K562 (cell line): ENCODE results near the gene EBNA1BP2. TPM values are rescaled to one million over a fixed set of nuclear protein-coding genes. Genes with fewer than 3 reads are reported as not detected.
"Not testable (repeated sequence)": the region's sequence is repeated elsewhere in the genome, so short reads cannot be mapped to it uniquely, and the experiment has no call there.

Source experiments
- ATAC-seq: fragments of 200-7000 bp; cut with Tn5 transposase; 3 replicates; pipeline ENCODE4 v1.9.1; 2020; ENCODE audit warnings: moderate library complexity
- BruUV-seq: library from RNA; stranded (reverse); fragments of 400-500 nt; replicated peaks from 2 replicates; lab custom pipeline; 2021; lab: Mats Ljungman, UMichigan
- CTCF ChIA-PET: fragments of 300-600 bp; formaldehyde crosslinking; extraction: SDS; loops from one replicate; lab custom pipeline; 2021; ENCODE audit warnings: low intra/inter-chr PET ratio; lab: Yijun Ruan, JAX
- POLR2A ChIA-PET: fragments of 300-600, 350-650 bp; sonication (Branson Sonifier 250); formaldehyde crosslinking; extraction: SDS; loops from one replicate; lab custom pipeline; 2021; ENCODE audit warnings: antibody characterized with exemption, inconsistent platforms; lab: Yijun Ruan, JAX
- DNase-seq, 4 experiments: peaks; one replicate each; pipeline versions ENCODE4 v3.0.0 to v3.0.0-alpha.2; 2011 to 2018; ENCODE audit warnings: low spot score in 3 of 4, mixed read lengths in 3 of 4; ENCODE audit errors: extremely low read depth in 1 of 4
- FAIRE-seq: peaks from 2 replicates; lab custom pipeline; 2011; peaks lifted over from hg19 to GRCh38; lab: Jason Lieb, UNC
- H2AFZ ChIP-seq: 2 replicates; pipeline ENCODE4 v1.6.0; 2011; ENCODE audit warnings: low read depth, low read length, control low read depth, inconsistent platforms
- H3K27ac ChIP-seq: fragments of 200-600 bp; 3 replicates; pipeline ENCODE4 v1.8.0; 2011; ENCODE audit warnings: low read depth, mild to moderate bottlenecking, control low read depth, inconsistent platforms, low read length, moderate library complexity, mixed read lengths; ENCODE audit errors: extremely low read depth
- H3K27me3 ChIP-seq, 2 experiments: fragments of 300-600 bp in 1 of 2; 2 replicates in 1 of 2; 3 replicates in 1 of 2; pipeline versions ENCODE4 v1.6.0 to v1.8.0; 2011; ENCODE audit warnings: inconsistent platforms in 2 of 2, low read length in 2 of 2, mild to moderate bottlenecking in 1 of 2, mixed read lengths in 1 of 2, moderate library complexity in 1 of 2; ENCODE audit not compliant: control insufficient read depth in 2 of 2, insufficient read depth in 2 of 2
- H3K36me3 ChIP-seq: fragments of 300-600 bp; 3 replicates; pipeline ENCODE4 v1.8.0; 2011; ENCODE audit warnings: mild to moderate bottlenecking, low read length, inconsistent platforms; ENCODE audit not compliant: control insufficient read depth, insufficient read depth
- H3K4me1 ChIP-seq, 2 experiments: fragments of 200-600 bp in 1 of 2; replicated peaks in 1 of 2; 2 replicates in 1 of 2; 3 replicates in 1 of 2; pipeline versions ENCODE4 v1.5.1 to v1.8.0; 2011; ENCODE audit warnings: inconsistent platforms in 2 of 2, low read length in 2 of 2, mild to moderate bottlenecking in 1 of 2, mixed read lengths in 1 of 2, moderate library complexity in 1 of 2; ENCODE audit not compliant: control insufficient read depth in 2 of 2, insufficient read depth in 2 of 2
- H3K4me2 ChIP-seq: 2 replicates; pipeline ENCODE4 v1.6.1; 2011; ENCODE audit warnings: low read length, control low read depth, inconsistent platforms, mixed read lengths; ENCODE audit not compliant: insufficient read depth
- H3K4me3 ChIP-seq: fragments of 200-600 bp; sonication (generic), shearing (Covaris generic); 2 replicates; pipeline ENCODE4 v1.5.1; 2016; ENCODE audit warnings: control low read depth, inconsistent platforms
- H3K79me2 ChIP-seq: fragments of 200-600 bp; 3 replicates; pipeline ENCODE4 v1.8.0; 2011; ENCODE audit warnings: low read length, inconsistent platforms; ENCODE audit not compliant: control insufficient read depth, insufficient read depth
- H3K9ac ChIP-seq, 2 experiments: 2 replicates each; pipeline versions ENCODE4 v1.6.0 to v1.6.1; 2011; ENCODE audit warnings: low read depth in 2 of 2, low read length in 2 of 2, control low read depth in 1 of 2, inconsistent platforms in 1 of 2, mild to moderate bottlenecking in 1 of 2, mixed read lengths in 1 of 2; ENCODE audit not compliant: insufficient read depth in 1 of 2
- H3K9me1 ChIP-seq: one replicate; pipeline ENCODE4 v1.6.0; 2011; ENCODE audit warnings: inconsistent platforms, mild to moderate bottlenecking, low read length, moderate library complexity; ENCODE audit not compliant: control insufficient read depth, insufficient read depth
- H3K9me3 ChIP-seq: replicated peaks from 2 replicates; pipeline ENCODE4 v1.5.1; 2011; ENCODE audit warnings: low read depth, low read length, inconsistent platforms; ENCODE audit not compliant: control insufficient read depth, insufficient read depth
- H4K20me1 ChIP-seq: replicated peaks from 2 replicates; pipeline ENCODE4 v1.6.1; 2011; ENCODE audit warnings: low read length, inconsistent platforms, mixed read lengths; ENCODE audit not compliant: control insufficient read depth, insufficient read depth
- CBFA2T2 ChIP-seq: fragments of 450-650 bp; conservative IDR thresholded peaks from 2 replicates; pipeline ENCODE4 v1.6.1; 2017; ENCODE audit warnings: mild to moderate bottlenecking
- FOXP4 ChIP-seq: sonication (generic); formaldehyde crosslinking; IDR thresholded peaks from 2 replicates; pipeline ENCODE4 v1.8.0; 2022; ENCODE audit warnings: mild to moderate bottlenecking, missing genetic modification reagents, borderline replicate concordance
- RAD51 ChIP-seq: fragments of 450-650 bp; IDR thresholded peaks from 2 replicates; pipeline ENCODE4 v1.7.1; 2016; ENCODE audit warnings: low read depth, mild to moderate bottlenecking, borderline replicate concordance
- TFE3 ChIP-seq: fragments of 450-650 bp; formaldehyde crosslinking; IDR thresholded peaks from 2 replicates; pipeline ENCODE4 v1.4.0; 2020; ENCODE audit warnings: mild to moderate bottlenecking, mixed read lengths
- TOE1 ChIP-seq, 2 experiments: fragments of 450-650 bp in 1 of 2; sonication (generic) in 1 of 2; formaldehyde crosslinking in 1 of 2; IDR thresholded peaks; 2 replicates each; pipeline versions ENCODE4 v1.7.1 to v1.8.0; 2016 to 2022; ENCODE audit warnings: borderline replicate concordance in 2 of 2, mild to moderate bottlenecking in 2 of 2, antibody characterized with exemption in 1 of 2, inconsistent platforms in 1 of 2, low read depth in 1 of 2, missing genetic modification reagents in 1 of 2, moderate library complexity in 1 of 2
- VEZF1 ChIP-seq: fragments of 200-800 bp; sonication (Bioruptor generic); IDR thresholded peaks from 2 replicates; pipeline ENCODE4 v1.6.1; 2017; ENCODE audit warnings: missing genetic modification characterization, missing compliant biosample characterization
- ZNF224 ChIP-seq: sonication (generic); formaldehyde crosslinking; IDR thresholded peaks from 2 replicates; pipeline ENCODE4 v1.8.0; 2022; ENCODE audit warnings: mild to moderate bottlenecking, missing genetic modification reagents
- WGBS: fragments of 100-300 bp; shearing (Covaris generic); methylation state at CpG from one replicate; pipeline ENCODE4 v1.1.6; 2016; ENCODE audit warnings: low coverage, mixed read lengths; ENCODE audit not compliant: insufficient coverage; ENCODE audit errors: missing lambda C conversion rate; 5-methylcytosine and 5-hydroxymethylcytosine counted together
- in situ Hi-C: fragments of 300-500 bp; cut with MboI; formaldehyde crosslinking; loops from 4 replicates; pipeline ENCODE4 v1.15.0; 2018; ENCODE audit warnings: inconsistent platforms, mixed read lengths
- intact Hi-C: fragments of 100-400 bp; cut with micrococcal nuclease; formaldehyde crosslinking; loops from 2 replicates; pipeline ENCODE4 v1.14.2; 2022
- polyA plus RNA-seq, 8 experiments: library from polyadenylated mRNA; depleted of rRNA in 4 of 8; stranded (reverse) in 5 of 8; unstranded in 3 of 8; fragments of >200 nt; fragmentation: Nextera tagmentation in 2 of 8; fragmentation: Illumina TruSeq in 1 of 8; extraction: Ambion mirVana in 2 of 8; extraction: Trizol in 1 of 8; gene quantifications; 2 replicates each; pipeline versions ENCODE4 v1.2.1 to v1.2.3, GENCODE V29; 2011 to 2014; ENCODE audit warnings: inconsistent platforms in 1 of 8, missing spikeins in 1 of 8
- total RNA-seq, 7 experiments: library from RNA; depleted of rRNA in 6 of 7; stranded (reverse); fragments of >200 nt in 6 of 7; fragmentation: Illumina TruSeq in 2 of 7; extraction: Trizol in 2 of 7; gene quantifications; 2 replicates each; pipeline versions ENCODE4 v1.2.1 to v1.2.3, GENCODE V29; 2011 to 2021; ENCODE audit warnings: low replicate concordance in 1 of 7

The EBNA1BP2 gene
- total and polyA plus RNA-seq, 9 of the 15 experiments (the other 6 are each of a cell fraction or from before 2014, with no cell fraction given) = 95.2 to 349 (median 249) TPM

GRCh38 chr1:43140010-43140409 lies 32.1 kb downstream of the EBNA1BP2 start (continued):
- TF ChIP-seq FOXP4 (CRISPR knock-in tag) (no peak), RAD51 (no peak), VEZF1 (CRISPR knock-in tag) (no peak), ZNF224 (no peak)
- TF ChIP-seq, all 486 proteins: peak for 0

DNA sequence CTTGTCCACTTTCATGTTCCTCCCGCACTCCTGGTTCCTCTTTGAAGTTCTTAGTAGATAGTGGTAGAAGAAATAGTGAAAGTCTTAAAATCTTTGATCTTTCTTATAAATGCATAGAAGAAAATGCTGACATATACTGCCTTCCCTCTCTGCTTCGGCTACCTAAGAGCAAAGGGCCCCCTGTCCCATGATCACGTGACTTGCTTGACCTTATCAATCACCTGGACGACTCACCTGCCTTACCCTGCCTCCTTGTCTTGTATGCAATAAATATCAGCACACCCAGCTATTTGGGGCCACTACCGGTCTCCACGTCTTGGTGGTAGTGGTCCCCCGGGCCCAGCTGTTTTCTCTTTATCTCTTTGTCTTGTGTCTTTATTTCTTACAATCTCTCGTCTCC lies 32.8 kb downstream of the EBNA1BP2 start:
- FAIRE-seq, ATAC-seq, POLR2A ChIA-PET: not testable (repeated sequence)

More for the DNA sequence above, 32.8 kb downstream of the EBNA1BP2 start:
- H3K4me1 ChIP-seq; H3K9ac ChIP-seq; H3K4me3 ChIP-seq; DNase-seq; intact Hi-C loops; H3K36me3 ChIP-seq; H3K9me1 ChIP-seq; H2AFZ ChIP-seq; H4K20me1 ChIP-seq; H3K27ac ChIP-seq; BruUV-seq; H3K79me2 ChIP-seq; in situ Hi-C loops; H3K9me3 ChIP-seq; CTCF ChIA-PET; H3K4me2 ChIP-seq; TF ChIP-seq TOE1 (CRISPR knock-in tag; IDR thresholded peaks at IDR 0.05; ENCODE audit: borderline replicate concordance, low read depth): not testable (repeated sequence)
- H3K27me3 ChIP-seq = peaks cover 5 to 16% of the 10 kb centered on the region in 2 experiments; a peak in 3 of 5 replicates
- WGBS = 8% methylated on average over 8 of the region's 8 CpGs
- peak; percentile 34; the same call in 1 of the 2 replicates for TF ChIP-seq CBFA2T2
- TF ChIP-seq TOE1 (IDR thresholded peaks at IDR 0.05; ENCODE audit: borderline replicate concordance) = peak; percentile 63; the same call in 1 of the 2 replicates
- peak; percentile 86 for TF ChIP-seq TFE3 (CRISPR knock-in tag)
- peak; percentile 71 for TF ChIP-seq RAD51
